Neuronal stem cell (in vitro differentiated cells): ENCODE data around the gene FCRLB.
"Not testable (repeated sequence)": the region's sequence is repeated elsewhere in the genome, so short reads cannot be mapped to it uniquely, and the experiment has no call there.

Experiments
- DNase-seq: peaks from one replicate; pipeline ENCODE4 v3.0.0-alpha.2; 2013; ENCODE audit warnings: low spot score
- H2AFZ ChIP-seq: one replicate; pipeline ENCODE4 v1.6.1; 2013; ENCODE audit warnings: mild to moderate bottlenecking, low read length, inconsistent platforms
- H2AK5ac ChIP-seq: 2 replicates; pipeline ENCODE4 v1.6.1; 2013; ENCODE audit warnings: low read depth, mild to moderate bottlenecking, inconsistent platforms, low read length, moderate library complexity, mixed read lengths
- H2BK120ac ChIP-seq: 2 replicates; pipeline ENCODE4 v1.6.1; 2013; ENCODE audit warnings: low read depth, mild to moderate bottlenecking, inconsistent platforms, low read length, moderate library complexity, mixed read lengths
- H2BK12ac ChIP-seq: one replicate; pipeline ENCODE4 v1.6.1; 2013; ENCODE audit warnings: low read length, inconsistent platforms
- H2BK15ac ChIP-seq: 2 replicates; pipeline ENCODE4 v1.6.1; 2013; ENCODE audit warnings: mild to moderate bottlenecking, low read length, inconsistent platforms, mixed read lengths
- H2BK5ac ChIP-seq: one replicate; pipeline ENCODE4 v1.6.1; 2013; ENCODE audit warnings: inconsistent platforms, mild to moderate bottlenecking, low read length, moderate library complexity
- H3K14ac ChIP-seq: one replicate; pipeline ENCODE4 v1.6.1; 2013; ENCODE audit warnings: low read length, inconsistent platforms
- H3K18ac ChIP-seq: 2 replicates; pipeline ENCODE4 v1.6.1; 2013; ENCODE audit warnings: low read length, inconsistent platforms
- H3K23ac ChIP-seq: 2 replicates; pipeline ENCODE4 v1.6.1; 2013; ENCODE audit warnings: low read depth, mild to moderate bottlenecking, mixed read lengths, low read length, inconsistent platforms; ENCODE audit not compliant: poor library complexity
- H3K27ac ChIP-seq: replicated peaks from 3 replicates; pipeline ENCODE4 v1.5.1; 2013; ENCODE audit warnings: low read length, inconsistent platforms
- H3K27me3 ChIP-seq, 3 experiments: 2 replicates each; pipeline ENCODE4 v1.6.1; 2013; ENCODE audit warnings: low read length in 3 of 3, mild to moderate bottlenecking in 2 of 3, inconsistent platforms in 1 of 3, low read depth in 1 of 3, mixed read lengths in 1 of 3, moderate library complexity in 1 of 3; ENCODE audit not compliant: control insufficient read depth in 3 of 3, insufficient read depth in 3 of 3
- H3K36me3 ChIP-seq, 2 donors: replicated peaks in 1 of 2; 2 replicates each; pipeline ENCODE4 v1.6.1; 2013; ENCODE audit warnings: low read length in 2 of 2; ENCODE audit not compliant: control insufficient read depth in 2 of 2, insufficient read depth in 2 of 2
- H3K4ac ChIP-seq: 2 replicates; pipeline ENCODE4 v1.6.1; 2013; ENCODE audit warnings: inconsistent platforms, mild to moderate bottlenecking, low read length, moderate library complexity
- H3K4me1 ChIP-seq, 2 donors: 1 replicate in 1 of 2; 2 replicates in 1 of 2; pipeline ENCODE4 v1.6.1; 2013; ENCODE audit warnings: low read length in 2 of 2, low read depth in 1 of 2; ENCODE audit not compliant: control insufficient read depth in 2 of 2, insufficient read depth in 1 of 2
- H3K4me2 ChIP-seq: one replicate; pipeline ENCODE4 v1.6.1; 2013; ENCODE audit warnings: mild to moderate bottlenecking, low read length, inconsistent platforms; ENCODE audit not compliant: insufficient read depth, poor library complexity, severe bottlenecking
- H3K4me3 ChIP-seq, 2 donors: 2 replicates each; pipeline ENCODE4 v1.5.1; 2013; ENCODE audit warnings: low read length in 2 of 2, mild to moderate bottlenecking in 2 of 2, inconsistent platforms in 1 of 2, moderate library complexity in 1 of 2
- H3K79me1 ChIP-seq: one replicate; pipeline ENCODE4 v1.6.1; 2013; ENCODE audit warnings: low read depth, mild to moderate bottlenecking, inconsistent platforms, low read length, moderate library complexity
- H3K9ac ChIP-seq: one replicate; pipeline ENCODE4 v1.6.1; 2013; ENCODE audit warnings: mild to moderate bottlenecking, low read depth, low read length, inconsistent platforms; ENCODE audit not compliant: poor library complexity
- H3K9me3 ChIP-seq, 2 donors: replicated peaks in 1 of 2; 2 replicates each; pipeline versions ENCODE3 to v1.6.1; 2013; ENCODE audit warnings: low read length in 2 of 2, mild to moderate bottlenecking in 2 of 2, inconsistent platforms in 1 of 2, low read depth in 1 of 2, mixed read lengths in 1 of 2, moderate library complexity in 1 of 2; ENCODE audit not compliant: control insufficient read depth in 2 of 2, insufficient read depth in 1 of 2
- H4K8ac ChIP-seq: one replicate; pipeline ENCODE4 v1.6.1; 2013; ENCODE audit warnings: low read depth, mild to moderate bottlenecking, inconsistent platforms, low read length, moderate library complexity
- H4K91ac ChIP-seq: one replicate; pipeline ENCODE4 v1.6.1; 2013; ENCODE audit warnings: low read length, low read depth, mild to moderate bottlenecking, inconsistent platforms; ENCODE audit not compliant: poor library complexity
- WGBS, 2 donors: extraction: QIAGEN DNeasy Blood & Tissue Kit; methylation state at CpG; one replicate each; pipeline ENCODE4 v1.1.7; 2013; ENCODE audit warnings: missing lambda C conversion rate in 2 of 2, mixed read lengths in 1 of 2; ENCODE audit not compliant: insufficient read length in 2 of 2, insufficient replicate concordance in 1 of 2; ENCODE audit errors: extremely low coverage in 2 of 2; 5-methylcytosine and 5-hydroxymethylcytosine counted together

The FCRLB gene

GRCh38 chr1:161768461-161768860, 47.1 kb downstream of the FCRLB start:
- H3K79me1 ChIP-seq, result no peaks in the 10 kb centered on the region
- no peaks in the 10 kb centered on the region for H3K4me1 ChIP-seq
- no peak overlapping the region for H3K4me2 ChIP-seq
- no peak overlapping the region for H2BK5ac ChIP-seq
- no peak overlapping the region for H3K14ac ChIP-seq
- no peak overlapping the region for H2BK12ac ChIP-seq
- H3K27me3 ChIP-seq, result no peaks in the 10 kb centered on the region
- H2BK15ac ChIP-seq, result no peak overlapping the region
- DNase-seq, result no peak
- no peak overlapping the region for H3K4ac ChIP-seq
- no peaks in the 10 kb centered on the region for H3K36me3 ChIP-seq
- no peak overlapping the region for H2AK5ac ChIP-seq
- no peak overlapping the region for H3K4me3 ChIP-seq
- H4K8ac ChIP-seq, result no peak overlapping the region
- no peak overlapping the region for H3K9ac ChIP-seq
- H3K18ac ChIP-seq, result no peak overlapping the region
- no peak overlapping the region for H3K23ac ChIP-seq
- no peak overlapping the region for H3K27ac ChIP-seq
- H2AFZ ChIP-seq, result no peak overlapping the region
- WGBS, 2 donors, result no CpG with 5 or more reads among the region's 5 CpGs
- H4K91ac ChIP-seq, result no peak overlapping the region
- no peak overlapping the region for H2BK120ac ChIP-seq
- no peaks in the 10 kb centered on the region for H3K9me3 ChIP-seq

- no peak for DNase-seq
- Histone ChIP-seq H3K4me2 (no peak overlapping the region), H3K27ac (no peak overlapping the region), H3K18ac (no peak overlapping the region), H2BK15ac (no peak overlapping the region), H2BK120ac (no peak overlapping the region), H2AK5ac (no peak overlapping the region), H3K27me3 (no peaks in the 10 kb centered on the region), H3K14ac (no peak overlapping the region), H3K23ac (no peak overlapping the region), H4K91ac (no peak overlapping the region), H3K4ac (no peak overlapping the region), H3K4me3 (no peak overlapping the region), H3K79me1 (no peaks in the 10 kb centered on the region), H2BK5ac (no peak overlapping the region), H3K4me1 (no peaks in the 10 kb centered on the region), H3K9ac (no peak overlapping the region), H3K36me3 (no peaks in the 10 kb centered on the region), H2BK12ac (no peak overlapping the region), H2AFZ (no peak overlapping the region), H3K9me3 (no peaks in the 10 kb centered on the region), H4K8ac (no peak overlapping the region)
Observed at GRCh38 chr1:161768986-161769672, 47.8 kb downstream of the FCRLB start.

- DNase-seq, result not testable (repeated sequence)
Observed at GRCh38 chr1:161769673-161770045, 48.3 kb downstream of the FCRLB start.

GRCh38 chr1:161770250-161770649, 48.9 kb downstream of the FCRLB start:
- Histone ChIP-seq H2BK120ac (no peak overlapping the region), H4K8ac (no peak overlapping the region), H3K79me1 (no peaks in the 10 kb centered on the region), H3K27me3 (no peaks in the 10 kb centered on the region), H3K4me2 (no peak overlapping the region), H3K23ac (no peak overlapping the region), H3K18ac (no peak overlapping the region), H3K27ac (no peak overlapping the region), H2AK5ac (no peak overlapping the region), H2BK12ac (no peak overlapping the region), H3K9me3 (no peaks in the 10 kb centered on the region), H3K14ac (no peak overlapping the region), H2BK5ac (no peak overlapping the region), H3K36me3 (no peaks in the 10 kb centered on the region), H3K4me3 (no peak overlapping the region), H4K91ac (no peak overlapping the region), H3K4me1 (no peaks in the 10 kb centered on the region), H2BK15ac (no peak overlapping the region), H2AFZ (no peak overlapping the region), H3K9ac (no peak overlapping the region), H3K4ac (no peak overlapping the region)
- WGBS, 2 donors, result no CpG with 5 or more reads among the region's 3 CpGs
- DNase-seq, result no peak

More at GRCh38 chr1:161769673-161770045, 48.3 kb downstream of the FCRLB start:
- H3K9ac ChIP-seq, H3K18ac ChIP-seq, H2AK5ac ChIP-seq, H2BK12ac ChIP-seq, H3K36me3 ChIP-seq, H2BK120ac ChIP-seq, H3K4me1 ChIP-seq, H3K4me2 ChIP-seq, H2BK15ac ChIP-seq, H3K23ac ChIP-seq, H3K4ac ChIP-seq, H2AFZ ChIP-seq, H3K4me3 ChIP-seq, H3K27me3 ChIP-seq, H4K8ac ChIP-seq, H2BK5ac ChIP-seq, H3K79me1 ChIP-seq, H3K27ac ChIP-seq, H4K91ac ChIP-seq, H3K14ac ChIP-seq, H3K9me3 ChIP-seq: not testable (repeated sequence)
- WGBS, 2 donors, result no CpG with 5 or more reads among the region's 5 CpGs
